PFSK-1 (cell line): ENCODE measurements around the gene PRKAG2.

Source experiments
- FOXP2 ChIP-seq: optimal IDR thresholded peaks from 2 replicates; pipeline ENCODE3; 2011; ENCODE audit warnings: borderline replicate concordance, control low read depth, inconsistent platforms; ENCODE audit not compliant: insufficient read depth; ENCODE audit errors: extremely low read length, extremely low read depth
- POLR2AphosphoS5 ChIP-seq: IDR thresholded peaks from 2 replicates; pipeline ENCODE4 v1.6.1; 2012; ENCODE audit warnings: low read depth, mild to moderate bottlenecking, control low read depth, low read length, moderate library complexity
- SIN3A ChIP-seq: IDR thresholded peaks from 2 replicates; pipeline ENCODE4 v1.6.1; 2012; ENCODE audit warnings: mild to moderate bottlenecking, low read length, moderate library complexity, borderline replicate concordance; ENCODE audit not compliant: insufficient read depth
- TAF1 ChIP-seq: IDR thresholded peaks from 2 replicates; pipeline ENCODE4 v1.6.1; 2012; ENCODE audit warnings: low read length, control low read depth, borderline replicate concordance; ENCODE audit not compliant: insufficient read depth
- TF ChIP-seq, protein P1 (sequence below), 2 experiments: IDR thresholded peaks; 2 replicates each; pipeline versions ENCODE4 v1.6.1 to v1.8.0; 2011 to 2012; ENCODE audit warnings: low read depth in 2 of 2, low read length in 2 of 2, control low read depth in 1 of 2, inconsistent platforms in 1 of 2, mild to moderate bottlenecking in 1 of 2, moderate library complexity in 1 of 2; ENCODE audit not compliant: insufficient read depth in 1 of 2

PRKAG2 gene

DNA sequence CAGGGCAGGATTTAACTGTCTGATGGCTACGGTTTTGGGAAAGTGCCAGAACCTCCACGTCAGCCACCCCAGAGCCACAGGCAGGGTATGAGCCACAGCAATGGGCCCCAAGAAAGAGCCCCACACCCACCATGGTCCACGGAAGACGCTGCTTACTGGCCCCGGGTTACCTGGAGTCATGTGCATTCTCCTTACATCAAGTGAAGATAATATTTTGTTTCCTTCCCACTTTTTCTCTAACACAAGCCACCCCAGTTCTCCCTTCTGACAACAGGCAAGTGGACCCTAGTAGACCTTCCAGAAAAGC is 67.1 kb downstream of the PRKAG2 start:
- TF ChIP-seq TAF1 (no peak), SIN3A (no peak), FOXP2 (no peak), POLR2AphosphoS5 (no peak)
- TF ChIP-seq, protein P1, sequence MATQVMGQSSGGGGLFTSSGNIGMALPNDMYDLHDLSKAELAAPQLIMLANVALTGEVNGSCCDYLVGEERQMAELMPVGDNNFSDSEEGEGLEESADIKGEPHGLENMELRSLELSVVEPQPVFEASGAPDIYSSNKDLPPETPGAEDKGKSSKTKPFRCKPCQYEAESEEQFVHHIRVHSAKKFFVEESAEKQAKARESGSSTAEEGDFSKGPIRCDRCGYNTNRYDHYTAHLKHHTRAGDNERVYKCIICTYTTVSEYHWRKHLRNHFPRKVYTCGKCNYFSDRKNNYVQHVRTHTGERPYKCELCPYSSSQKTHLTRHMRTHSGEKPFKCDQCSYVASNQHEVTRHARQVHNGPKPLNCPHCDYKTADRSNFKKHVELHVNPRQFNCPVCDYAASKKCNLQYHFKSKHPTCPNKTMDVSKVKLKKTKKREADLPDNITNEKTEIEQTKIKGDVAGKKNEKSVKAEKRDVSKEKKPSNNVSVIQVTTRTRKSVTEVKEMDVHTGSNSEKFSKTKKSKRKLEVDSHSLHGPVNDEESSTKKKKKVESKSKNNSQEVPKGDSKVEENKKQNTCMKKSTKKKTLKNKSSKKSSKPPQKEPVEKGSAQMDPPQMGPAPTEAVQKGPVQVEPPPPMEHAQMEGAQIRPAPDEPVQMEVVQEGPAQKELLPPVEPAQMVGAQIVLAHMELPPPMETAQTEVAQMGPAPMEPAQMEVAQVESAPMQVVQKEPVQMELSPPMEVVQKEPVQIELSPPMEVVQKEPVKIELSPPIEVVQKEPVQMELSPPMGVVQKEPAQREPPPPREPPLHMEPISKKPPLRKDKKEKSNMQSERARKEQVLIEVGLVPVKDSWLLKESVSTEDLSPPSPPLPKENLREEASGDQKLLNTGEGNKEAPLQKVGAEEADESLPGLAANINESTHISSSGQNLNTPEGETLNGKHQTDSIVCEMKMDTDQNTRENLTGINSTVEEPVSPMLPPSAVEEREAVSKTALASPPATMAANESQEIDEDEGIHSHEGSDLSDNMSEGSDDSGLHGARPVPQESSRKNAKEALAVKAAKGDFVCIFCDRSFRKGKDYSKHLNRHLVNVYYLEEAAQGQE (IDR thresholded peaks at IDR 0.05; ENCODE audit: insufficient read depth in 1 of 2, low read depth in 2 of 2, low read length in 2 of 2) = no peak

DNA sequence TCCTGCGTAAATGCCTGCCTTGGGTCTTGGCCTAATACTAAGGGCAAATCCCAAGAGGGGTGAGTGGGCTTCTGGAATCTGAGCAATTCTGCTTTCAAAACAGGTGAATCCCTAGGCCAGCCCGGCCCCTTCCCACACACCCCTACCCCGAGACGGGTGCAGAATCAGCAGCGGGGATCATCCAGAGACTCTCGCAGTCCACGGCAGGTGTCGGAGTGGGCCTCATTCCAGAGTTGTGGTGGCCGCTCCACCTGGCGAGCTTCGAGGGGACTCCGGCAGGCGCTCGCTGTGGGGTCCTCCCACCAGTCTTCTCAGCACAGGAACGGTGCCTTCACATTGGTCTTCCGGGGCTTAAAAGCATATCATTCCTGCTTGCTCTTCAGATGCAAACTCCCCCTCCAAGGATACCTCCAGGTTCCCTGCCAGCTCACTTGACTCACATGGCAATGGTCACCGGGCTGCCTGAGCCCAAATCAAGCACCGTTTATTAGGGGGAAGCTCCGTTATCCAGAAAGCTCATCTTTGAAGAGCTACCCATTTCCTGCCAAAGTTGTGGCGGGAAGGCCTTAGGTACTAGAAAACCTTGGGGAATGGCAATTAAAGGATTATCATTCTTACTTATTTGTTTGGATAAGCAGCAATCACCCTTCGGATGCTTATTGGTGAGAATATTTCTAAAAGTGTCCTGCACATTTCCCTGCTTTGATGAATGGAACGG is 67.6 kb downstream of the PRKAG2 start:
- no peak for TF ChIP-seq SIN3A

DNA sequence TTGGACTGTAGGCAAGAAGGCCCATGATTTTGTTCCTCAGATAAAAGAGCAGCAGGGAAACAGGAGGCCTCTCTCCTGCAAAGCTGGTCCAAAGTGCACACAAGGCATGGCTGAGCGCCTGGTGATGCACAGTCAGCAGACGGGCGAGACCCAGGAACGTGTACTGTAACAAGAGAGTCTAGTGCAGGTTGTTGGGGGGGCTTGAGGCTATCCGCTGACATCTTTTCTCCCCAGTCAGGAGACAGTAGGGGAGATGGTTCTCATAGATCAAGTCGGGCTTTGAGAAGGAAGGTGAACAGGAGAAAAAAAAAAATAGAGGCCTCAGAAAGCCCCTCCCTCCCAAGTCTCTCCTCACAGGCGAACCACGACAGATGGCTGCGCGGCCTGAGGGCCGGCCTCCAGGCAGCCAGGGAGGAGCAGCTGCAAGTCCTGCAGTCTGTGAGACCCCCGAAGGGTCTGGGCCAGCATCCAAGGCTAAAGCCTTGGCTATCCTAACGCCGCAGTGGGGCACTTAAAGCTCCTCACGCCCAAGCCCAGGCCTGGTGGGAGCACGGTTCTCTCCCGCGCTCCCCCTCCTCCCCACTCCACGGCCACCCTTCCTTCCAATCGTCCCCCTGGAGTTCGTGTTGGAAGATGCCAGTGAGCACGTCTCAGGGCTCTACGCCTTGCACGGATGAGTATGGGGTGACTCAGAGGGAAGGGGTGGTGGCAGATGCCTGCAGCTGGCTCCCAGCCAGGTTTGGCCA is 68.3 kb downstream of the PRKAG2 start:
- TF ChIP-seq, protein P1 (IDR thresholded peaks at IDR 0.05; ENCODE audit: insufficient read depth in 1 of 2, low read depth in 2 of 2, low read length in 2 of 2) = no peak
- TF ChIP-seq TAF1 = no peak
- TF ChIP-seq FOXP2 = no peak
- TF ChIP-seq POLR2AphosphoS5 = no peak
- no peak for TF ChIP-seq SIN3A

DNA sequence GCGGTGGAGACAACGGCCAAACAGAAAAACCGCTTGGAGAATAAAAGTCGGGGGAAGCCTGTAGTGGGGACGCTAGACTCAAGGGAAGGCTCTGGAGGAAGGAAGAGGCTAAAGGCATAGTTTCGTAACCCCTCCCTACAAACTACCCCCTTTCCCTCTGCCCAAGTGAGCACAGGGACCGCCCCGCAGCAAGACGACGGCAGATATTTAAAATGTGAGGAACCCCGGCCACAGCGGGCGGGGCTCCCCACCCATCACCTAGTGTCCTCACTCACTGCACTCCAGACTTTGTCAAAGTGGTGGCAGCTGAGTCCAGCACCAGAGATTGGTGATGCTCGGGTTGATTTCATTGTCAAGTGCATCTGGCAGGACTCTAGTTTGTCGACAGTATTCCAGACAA is 69.1 kb downstream of the PRKAG2 start:
- TF ChIP-seq TAF1 = no peak
- TF ChIP-seq SIN3A = no peak
- TF ChIP-seq POLR2AphosphoS5 = no peak
- TF ChIP-seq FOXP2 = no peak
- TF ChIP-seq, protein P1 (IDR thresholded peaks at IDR 0.05; ENCODE audit: insufficient read depth in 1 of 2, low read depth in 2 of 2, low read length in 2 of 2) = no peak

DNA sequence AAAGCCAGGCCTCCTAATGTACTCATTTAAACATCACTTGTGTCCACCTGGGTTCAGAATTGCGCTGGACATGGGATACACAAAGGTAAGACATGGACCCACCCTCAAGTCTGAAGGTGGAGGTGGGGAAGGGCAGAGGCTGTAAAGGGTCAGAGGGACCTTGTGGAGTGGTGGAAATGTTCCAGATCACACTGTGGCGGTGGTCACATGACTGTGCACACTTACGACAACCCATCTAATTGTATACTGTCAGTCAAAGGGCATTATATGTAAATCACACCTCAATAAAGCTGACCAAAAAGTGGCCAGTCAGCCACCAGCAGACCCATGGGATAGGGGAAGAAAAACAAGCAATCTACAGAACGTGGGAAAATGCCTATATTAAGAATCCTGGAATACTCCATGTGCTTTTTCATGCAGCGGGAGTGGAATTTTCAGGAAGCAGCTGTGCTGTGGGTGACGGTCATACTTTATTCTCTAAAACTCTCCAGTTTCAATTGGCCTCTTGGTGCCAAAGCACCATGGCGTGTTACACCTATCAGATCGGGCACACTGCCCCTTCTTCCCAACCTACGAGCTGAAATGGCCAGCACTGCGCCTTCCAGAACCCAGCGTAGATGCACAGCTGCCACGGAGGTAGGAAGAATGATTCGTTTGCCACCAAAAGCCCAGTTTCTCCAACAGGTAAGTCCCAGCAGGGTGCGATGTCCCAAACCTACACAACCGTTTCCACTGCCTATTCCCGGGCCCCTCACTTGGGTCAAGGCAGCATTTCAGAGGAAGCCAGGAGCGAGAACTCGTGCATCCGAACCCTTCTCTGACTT is 69.8 kb downstream of the PRKAG2 start:
- TF ChIP-seq TAF1 (no peak), POLR2AphosphoS5 (no peak), SIN3A (no peak), FOXP2 (no peak)
- TF ChIP-seq, protein P1 (IDR thresholded peaks at IDR 0.05; ENCODE audit: insufficient read depth in 1 of 2, low read depth in 2 of 2, low read length in 2 of 2) = no peak
